Smooth muscle cell (in vitro differentiated cells): ENCODE data around the gene MFSD2B. TPM values are rescaled to one million over a fixed set of nuclear protein-coding genes. Genes with fewer than 3 reads are reported as not detected.

Experiments used
- DNase-seq: peaks from one replicate; lab custom pipeline; 2025; ENCODE audit not compliant: unreplicated experiment; lab: John Stamatoyannopoulos, UW
- H2AFZ ChIP-seq: fragments of 200-600 bp; sonication (generic); 2 replicates; pipeline ENCODE4 v1.6.0; 2016; ENCODE audit warnings: antibody characterized with exemption, low read depth, mild to moderate bottlenecking
- H3F3A ChIP-seq: fragments of 200-600 bp; sonication (generic); 2 replicates; pipeline ENCODE4 v1.6.0; 2017; ENCODE audit warnings: antibody characterized with exemption, low read depth
- H3K27ac ChIP-seq: fragments of 200-600 bp; sonication (generic); 2 replicates; pipeline ENCODE4 v1.5.1; 2016; ENCODE audit warnings: low read depth, mild to moderate bottlenecking
- H3K27me3 ChIP-seq: fragments of 200-600 bp; sonication (generic); 2 replicates; pipeline ENCODE4 v1.6.1; 2016; ENCODE audit warnings: low read depth, mild to moderate bottlenecking
- H3K36me3 ChIP-seq: fragments of 200-600 bp; sonication (generic); 2 replicates; pipeline ENCODE4 v1.5.1; 2016; ENCODE audit warnings: low read depth
- H3K4me1 ChIP-seq: fragments of 200-600 bp; sonication (generic); 2 replicates; pipeline ENCODE4 v1.5.1; 2016; ENCODE audit warnings: low read depth
- H3K4me2 ChIP-seq: fragments of 200-600 bp; sonication (generic); 2 replicates; pipeline ENCODE4 v1.6.0; 2016; ENCODE audit warnings: mild to moderate bottlenecking
- H3K4me3 ChIP-seq: fragments of 200-600 bp; sonication (generic); 2 replicates; pipeline ENCODE4 v1.5.1; 2016; ENCODE audit warnings: mild to moderate bottlenecking
- H3K79me2 ChIP-seq: fragments of 200-600 bp; sonication (generic); 2 replicates; pipeline ENCODE4 v1.6.0; 2016; ENCODE audit warnings: low read depth, mild to moderate bottlenecking
- H3K9ac ChIP-seq: fragments of 200-600 bp; sonication (generic); 2 replicates; pipeline ENCODE4 v1.6.0; 2016; ENCODE audit warnings: low read depth
- H3K9me3 ChIP-seq: fragments of 200-600 bp; sonication (generic); replicated peaks from 2 replicates; pipeline ENCODE4 v1.5.1; 2016; ENCODE audit warnings: low read depth
- H4K20me1 ChIP-seq: fragments of 200-600 bp; sonication (generic); 2 replicates; pipeline ENCODE4 v1.6.0; 2016; ENCODE audit warnings: low read depth
- WGBS: methylation state at CpG from one replicate; pipeline ENCODE4 v1.1.7; 2016; ENCODE audit warnings: low lambda C conversion rate; 5-methylcytosine and 5-hydroxymethylcytosine counted together
- polyA plus RNA-seq: library from polyadenylated mRNA; unstranded; fragments of >200 nt; fragmentation: Nextera tagmentation; extraction: Ambion mirVana; gene quantifications from 2 replicates; pipeline ENCODE4 v1.2.1, GENCODE V29; 2016
- total RNA-seq: library from RNA; depleted of rRNA; stranded (reverse); fragments of >200 nt; gene quantifications from 2 replicates; pipeline ENCODE4 v1.2.3, GENCODE V29; 2014
- TF ChIP-seq, protein P1 (sequence below): fragments of 200-600 bp; sonication (generic); IDR thresholded peaks from 2 replicates; pipeline ENCODE4 v1.5.1; 2017; ENCODE audit warnings: borderline replicate concordance, mild to moderate bottlenecking, antibody characterized with exemption; ENCODE audit not compliant: insufficient read depth, poor library complexity, severe bottlenecking

Gene MFSD2B
- total and polyA plus RNA-seq, 2 experiments from 2014 or later: 0.54 TPM; not detected in 1

DNA sequence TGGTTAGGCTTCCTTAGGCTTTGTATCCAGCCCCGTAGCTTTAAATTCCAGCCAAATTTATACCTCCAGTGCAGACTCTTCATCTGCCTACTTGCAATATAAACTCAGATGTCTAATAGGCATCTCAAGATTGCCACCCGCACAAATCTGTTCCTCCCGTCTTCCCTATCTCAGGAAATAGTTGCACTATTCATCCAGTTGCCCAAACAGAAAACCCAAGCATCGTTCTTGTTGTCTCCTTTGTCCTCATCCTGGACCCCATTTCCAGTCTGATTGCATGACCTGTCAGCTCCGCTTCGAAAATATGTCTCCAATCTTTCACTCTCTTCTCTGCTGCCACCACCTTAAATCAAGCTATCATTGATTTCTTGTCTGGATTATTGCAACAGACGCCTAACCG, 41.9 kb downstream of the MFSD2B start:
- H3K4me3 ChIP-seq: no peak overlapping the region
- WGBS: 92% methylated on average over 8 of the region's 8 CpGs
- no peak overlapping the region for H2AFZ ChIP-seq
- no peaks in the 10 kb centered on the region for H3K27me3 ChIP-seq
- H3K9ac ChIP-seq: no peak overlapping the region
- TF ChIP-seq, protein P1, sequence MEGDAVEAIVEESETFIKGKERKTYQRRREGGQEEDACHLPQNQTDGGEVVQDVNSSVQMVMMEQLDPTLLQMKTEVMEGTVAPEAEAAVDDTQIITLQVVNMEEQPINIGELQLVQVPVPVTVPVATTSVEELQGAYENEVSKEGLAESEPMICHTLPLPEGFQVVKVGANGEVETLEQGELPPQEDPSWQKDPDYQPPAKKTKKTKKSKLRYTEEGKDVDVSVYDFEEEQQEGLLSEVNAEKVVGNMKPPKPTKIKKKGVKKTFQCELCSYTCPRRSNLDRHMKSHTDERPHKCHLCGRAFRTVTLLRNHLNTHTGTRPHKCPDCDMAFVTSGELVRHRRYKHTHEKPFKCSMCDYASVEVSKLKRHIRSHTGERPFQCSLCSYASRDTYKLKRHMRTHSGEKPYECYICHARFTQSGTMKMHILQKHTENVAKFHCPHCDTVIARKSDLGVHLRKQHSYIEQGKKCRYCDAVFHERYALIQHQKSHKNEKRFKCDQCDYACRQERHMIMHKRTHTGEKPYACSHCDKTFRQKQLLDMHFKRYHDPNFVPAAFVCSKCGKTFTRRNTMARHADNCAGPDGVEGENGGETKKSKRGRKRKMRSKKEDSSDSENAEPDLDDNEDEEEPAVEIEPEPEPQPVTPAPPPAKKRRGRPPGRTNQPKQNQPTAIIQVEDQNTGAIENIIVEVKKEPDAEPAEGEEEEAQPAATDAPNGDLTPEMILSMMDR: no peak
- no peaks in the 10 kb centered on the region for H3K36me3 ChIP-seq
- H4K20me1 ChIP-seq: no peaks in the 10 kb centered on the region
- no peak for DNase-seq
- no peak overlapping the region for H3K27ac ChIP-seq
- no peaks in the 10 kb centered on the region for H3F3A ChIP-seq
- no peaks in the 10 kb centered on the region for H3K79me2 ChIP-seq
- H3K4me2 ChIP-seq: no peak overlapping the region
- no peaks in the 10 kb centered on the region for H3K9me3 ChIP-seq
- H3K4me1 ChIP-seq: peaks cover 4% of the 10 kb centered on the region

DNA sequence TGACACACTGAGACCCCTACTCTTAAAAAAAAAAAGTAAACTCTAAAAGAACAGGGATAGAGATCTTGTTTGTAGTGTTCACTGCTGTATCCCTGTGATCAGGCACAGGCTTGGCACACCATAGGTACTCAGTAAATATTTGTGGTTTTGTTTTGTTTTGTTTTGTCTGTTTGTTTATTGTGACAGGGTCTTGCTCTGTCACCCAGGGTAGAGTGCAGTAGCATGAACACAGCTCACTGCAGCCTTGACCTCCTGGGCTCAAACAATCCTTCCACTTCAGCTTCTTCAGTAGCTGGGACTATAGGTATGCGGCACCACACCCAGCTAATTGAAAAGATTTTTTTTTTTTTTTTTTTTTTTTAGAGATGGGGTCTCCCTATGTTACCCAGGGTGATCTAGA, 43.1 kb downstream of the MFSD2B start:
- DNase-seq: no peak
- Histone ChIP-seq H3K9me3 (no peaks in the 10 kb centered on the region), H3K27me3 (no peaks in the 10 kb centered on the region), H2AFZ (no peak overlapping the region), H3K4me3 (no peak overlapping the region), H4K20me1 (no peaks in the 10 kb centered on the region), H3K4me1 (no peaks in the 10 kb centered on the region), H3K79me2 (no peaks in the 10 kb centered on the region), H3K27ac (no peak overlapping the region), H3F3A (no peaks in the 10 kb centered on the region), H3K9ac (no peak overlapping the region), H3K36me3 (no peaks in the 10 kb centered on the region), H3K4me2 (no peak overlapping the region)
- TF ChIP-seq, protein P1: no peak
- 95% methylated on average over 1 of the region's 1 CpG for WGBS

DNA sequence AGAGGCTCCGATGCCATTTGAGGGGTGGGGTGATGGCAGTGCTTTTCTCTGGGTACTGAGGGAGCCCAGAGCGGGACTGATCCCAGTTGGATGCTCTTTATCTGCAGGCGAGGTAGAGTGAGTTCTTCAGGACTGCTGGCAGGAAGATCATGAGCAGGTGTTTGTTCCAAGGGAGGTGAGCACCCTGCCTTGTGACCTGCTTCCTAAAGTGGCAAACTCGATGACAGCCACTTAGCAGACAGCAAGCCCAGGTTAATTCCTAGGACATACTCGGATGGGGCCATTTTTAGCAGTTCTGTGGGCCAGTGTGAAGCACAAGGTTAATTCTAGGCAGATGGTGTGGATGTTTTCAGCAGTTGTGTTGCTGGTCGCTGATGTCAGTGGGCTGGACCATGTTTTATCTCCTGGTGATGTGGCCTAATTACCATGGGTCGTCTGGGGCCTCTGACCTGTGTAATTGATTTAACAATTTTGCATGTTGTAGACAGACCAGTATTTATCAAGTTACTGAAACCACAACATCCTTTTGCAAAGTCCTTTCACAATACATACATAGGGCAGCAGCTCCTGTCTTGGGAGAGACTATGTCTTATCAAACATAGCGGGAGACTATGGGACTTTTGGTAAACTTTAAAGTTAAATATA, 44.6 kb downstream of the MFSD2B start:
- TF ChIP-seq, protein P1: no peak
- Histone ChIP-seq H3K36me3 (no peaks in the 10 kb centered on the region), H3K79me2 (no peaks in the 10 kb centered on the region), H3K27ac (no peak overlapping the region), H3K4me2 (no peak overlapping the region), H3K4me3 (no peak overlapping the region), H3K27me3 (no peaks in the 10 kb centered on the region), H3K9me3 (no peaks in the 10 kb centered on the region), H3K4me1 (no peaks in the 10 kb centered on the region), H4K20me1 (no peaks in the 10 kb centered on the region), H3K9ac (no peak overlapping the region), H2AFZ (no peak overlapping the region), H3F3A (no peaks in the 10 kb centered on the region)
- WGBS: 85% methylated on average over 8 of the region's 8 CpGs
- DNase-seq: no peak

DNA sequence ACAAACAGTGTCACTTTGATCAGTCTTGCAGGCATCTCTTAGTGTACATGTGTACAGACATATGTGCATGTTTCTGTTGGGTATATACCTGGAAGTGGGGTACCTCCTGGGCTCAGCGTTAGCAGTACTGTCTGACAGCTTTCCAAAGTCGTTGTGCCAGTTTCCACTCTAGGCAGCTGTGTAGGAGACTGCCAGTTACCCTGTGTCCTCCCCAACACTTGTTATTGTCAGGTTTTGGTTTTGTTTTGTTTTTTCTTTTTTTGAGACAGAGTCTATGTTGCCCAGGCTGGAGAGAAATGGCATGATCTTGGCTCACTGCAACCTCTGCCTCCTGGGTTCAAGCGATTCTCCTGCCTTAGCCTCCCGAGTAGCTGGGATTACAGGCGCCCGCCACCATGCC, 45.9 kb downstream of the MFSD2B start:
- no peaks in the 10 kb centered on the region for H3K79me2 ChIP-seq
- no peaks in the 10 kb centered on the region for H3K4me1 ChIP-seq
- H4K20me1 ChIP-seq: no peaks in the 10 kb centered on the region
- H3K4me3 ChIP-seq: no peak overlapping the region
- no peak overlapping the region for H3K9ac ChIP-seq
- H3K9me3 ChIP-seq: no peaks in the 10 kb centered on the region
- no peaks in the 10 kb centered on the region for H3K27me3 ChIP-seq
- H3F3A ChIP-seq: no peaks in the 10 kb centered on the region
- no peaks in the 10 kb centered on the region for H3K36me3 ChIP-seq
- no peak for DNase-seq
- TF ChIP-seq, protein P1: no peak
- no peak overlapping the region for H3K27ac ChIP-seq
- no peak overlapping the region for H3K4me2 ChIP-seq
- H2AFZ ChIP-seq: no peak overlapping the region
- 98% methylated on average over 6 of the region's 6 CpGs for WGBS
